Suprapubic skin (tissue), 4 donors: ENCODE results near the gene PBOV1. TPM values are rescaled to one million over a fixed set of nuclear protein-coding genes. Genes with fewer than 3 reads are reported as not detected.

ENCODE experiments used
- DNase-seq, 2 donors: peaks; one replicate each; pipeline ENCODE4 v3.0.0-alpha.2; 2019; ENCODE audit warnings: low spot score in 2 of 2
- H3K27ac ChIP-seq: fragments of 200-600 bp; sonication (generic); one replicate; pipeline ENCODE4 v1.5.1; 2019
- H3K27me3 ChIP-seq: fragments of 200-600 bp; sonication (generic); one replicate; pipeline ENCODE4 v1.5.1; 2019
- H3K36me3 ChIP-seq: fragments of 200-600 bp; sonication (generic); one replicate; pipeline ENCODE4 v1.5.1; 2019
- H3K4me1 ChIP-seq: fragments of 200-600 bp; sonication (generic); one replicate; pipeline ENCODE4 v1.5.1; 2019
- H3K4me3 ChIP-seq: fragments of 200-600 bp; sonication (generic); one replicate; pipeline ENCODE4 v1.5.1; 2019; ENCODE audit warnings: mild to moderate bottlenecking
- H3K9me3 ChIP-seq: fragments of 200-600 bp; sonication (generic); one replicate; pipeline ENCODE4 v1.5.1; 2019
- CTCF ChIP-seq, 2 donors: fragments of 200-600 bp in 1 of 2; fragments of 450-650 bp in 1 of 2; sonication (generic) in 1 of 2; IDR thresholded peaks; one replicate each; pipeline ENCODE4 v1.5.1; 2016 to 2019; ENCODE audit warnings: antibody characterized with exemption in 2 of 2, mild to moderate bottlenecking in 1 of 2, moderate library complexity in 1 of 2
- EP300 ChIP-seq: sonication (generic); formaldehyde crosslinking; IDR thresholded peaks from one replicate; pipeline ENCODE4 v1.6.1; 2017; ENCODE audit warnings: antibody characterized with exemption
- POLR2A ChIP-seq, 2 donors: fragments of 450-650 bp; IDR thresholded peaks; one replicate each; pipeline ENCODE4 v1.6.1; 2017; ENCODE audit warnings: antibody characterized with exemption in 2 of 2, mild to moderate bottlenecking in 2 of 2, moderate library complexity in 2 of 2
- POLR2AphosphoS5 ChIP-seq, 3 donors: sonication (generic); formaldehyde crosslinking; IDR thresholded peaks; one replicate each; pipeline ENCODE4 v1.6.1; 2017; ENCODE audit warnings: antibody characterized with exemption in 3 of 3
- WGBS: methylation state at CpG from one replicate; pipeline ENCODE4 v1.1.5; 2018; 5-methylcytosine and 5-hydroxymethylcytosine counted together
- total RNA-seq, 4 donors: library from RNA; depleted of rRNA; stranded (reverse); fragments of >200 nt; gene quantifications; one replicate each; pipeline ENCODE4 v1.1.0, GENCODE V29; 2016

PBOV1 gene
- total RNA-seq, 4 donors from 2014 or later = not detected

- H3K27ac ChIP-seq = no peak overlapping the region
- WGBS = 66% methylated on average over 6 of the region's 6 CpGs
- TF ChIP-seq POLR2AphosphoS5 (IDR thresholded peaks at IDR 0.05) (no peak), POLR2A (IDR thresholded peaks at IDR 0.05) (no peak), CTCF (IDR thresholded peaks at IDR 0.05) (no peak), EP300 (no peak)
- H3K36me3 ChIP-seq = no peaks in the 10 kb centered on the region
- no peak for DNase-seq
- no peaks in the 10 kb centered on the region for H3K27me3 ChIP-seq
- peaks cover 4% of the 10 kb centered on the region for H3K4me1 ChIP-seq
- H3K9me3 ChIP-seq = no peaks in the 10 kb centered on the region
- no peak overlapping the region for H3K4me3 ChIP-seq
These were observed 19.7 kb downstream of the PBOV1 start for GRCh38 chr6:138198430-138199091.

- no peak for DNase-seq
- WGBS = 96% methylated on average over 7 of the region's 7 CpGs
- no peaks in the 10 kb centered on the region for H3K9me3 ChIP-seq
- no peak overlapping the region for H3K4me3 ChIP-seq
- peaks cover 4% of the 10 kb centered on the region for H3K4me1 ChIP-seq
- H3K27ac ChIP-seq = no peak overlapping the region
- H3K36me3 ChIP-seq = no peaks in the 10 kb centered on the region
- no peak for TF ChIP-seq POLR2A (IDR thresholded peaks at IDR 0.05)
- no peak for TF ChIP-seq POLR2AphosphoS5 (IDR thresholded peaks at IDR 0.05)
- TF ChIP-seq CTCF (IDR thresholded peaks at IDR 0.05) = no peak
- no peak for TF ChIP-seq EP300
- no peaks in the 10 kb centered on the region for H3K27me3 ChIP-seq
These were observed 20.7 kb downstream of the PBOV1 start for GRCh38 chr6:138197570-138197969.

- H3K36me3 ChIP-seq = no peaks in the 10 kb centered on the region
- no peak overlapping the region for H3K4me3 ChIP-seq
- H3K4me1 ChIP-seq = peaks cover 4% of the 10 kb centered on the region
- no peaks in the 10 kb centered on the region for H3K9me3 ChIP-seq
- no peak for DNase-seq
- WGBS = 62% methylated on average over 3 of the region's 3 CpGs
- H3K27me3 ChIP-seq = no peaks in the 10 kb centered on the region
- H3K27ac ChIP-seq = no peak overlapping the region
- TF ChIP-seq EP300 = no peak
- no peak for TF ChIP-seq POLR2AphosphoS5 (IDR thresholded peaks at IDR 0.05)
- no peak for TF ChIP-seq CTCF (IDR thresholded peaks at IDR 0.05)
- no peak for TF ChIP-seq POLR2A (IDR thresholded peaks at IDR 0.05)
These were observed 22.1 kb downstream of the PBOV1 start for GRCh38 chr6:138196122-138196738.

- no peak for TF ChIP-seq POLR2AphosphoS5 (IDR thresholded peaks at IDR 0.05)
- TF ChIP-seq CTCF (IDR thresholded peaks at IDR 0.05) = no peak
- TF ChIP-seq POLR2A (IDR thresholded peaks at IDR 0.05) = no peak
- TF ChIP-seq EP300 = no peak
- peak overlapping the region; percentile 15 for H3K27ac ChIP-seq
- H3K27me3 ChIP-seq = no peaks in the 10 kb centered on the region
- H3K9me3 ChIP-seq = no peaks in the 10 kb centered on the region
- peaks cover 4% of the 10 kb centered on the region for H3K4me1 ChIP-seq
- 36% methylated on average over 4 of the region's 4 CpGs for WGBS
- H3K4me3 ChIP-seq = no peak overlapping the region
- no peak for DNase-seq
- no peaks in the 10 kb centered on the region for H3K36me3 ChIP-seq
These were observed 24.0 kb downstream of the PBOV1 start for GRCh38 chr6:138194287-138194686.

GRCh38 chr6:138188278-138188941, 29.9 kb downstream of the PBOV1 start:
- Histone ChIP-seq H3K36me3 (no peaks in the 10 kb centered on the region), H3K4me3 (no peak overlapping the region), H3K27me3 (no peaks in the 10 kb centered on the region), H3K27ac (peak overlapping the region; percentile 54), H3K9me3 (no peaks in the 10 kb centered on the region), H3K4me1 (no peaks in the 10 kb centered on the region)
- WGBS = 40% methylated on average over 5 of the region's 5 CpGs
- DNase-seq = no peak
- TF ChIP-seq POLR2AphosphoS5 (IDR thresholded peaks at IDR 0.05) = no peak
- no peak for TF ChIP-seq POLR2A (IDR thresholded peaks at IDR 0.05)
- TF ChIP-seq EP300 = no peak
- no peak for TF ChIP-seq CTCF (IDR thresholded peaks at IDR 0.05)
